Measurements from ENCODE around the gene MSGN1.

DNA sequence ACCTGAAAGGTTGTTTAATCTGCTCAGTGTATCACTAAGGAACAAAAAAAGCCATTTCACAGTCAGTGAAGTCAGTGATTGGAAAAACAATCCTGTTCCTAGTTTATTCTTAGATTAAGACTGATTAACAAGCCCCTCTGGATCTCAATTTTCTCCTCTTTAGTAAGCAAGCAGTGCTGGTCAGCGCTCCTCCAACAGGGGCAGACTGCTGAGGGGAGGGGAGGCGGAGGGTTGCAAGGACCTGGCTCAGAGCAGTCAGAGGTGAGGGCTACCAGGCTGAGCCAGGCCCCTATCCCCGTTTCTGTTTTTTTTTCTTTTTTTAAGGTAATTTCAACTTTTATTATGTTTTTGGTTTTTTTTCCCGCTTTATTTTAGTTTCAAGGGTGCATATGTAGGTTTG lies 37.5 kb downstream of the MSGN1 start:
- TF ChIP-seq POLR2A (IDR thresholded peaks at IDR 0.05; ENCODE audit: low read length) (no peak), GATA1 (IDR thresholded peaks at IDR 0.05; ENCODE audit: low read depth, low read length) (no peak)

Measured in erythroblast (primary cell).